K562 (cell line): ENCODE data around the gene DNAJC17. TPM values are rescaled to one million over a fixed set of nuclear protein-coding genes. Genes with fewer than 3 reads are reported as not detected.

ENCODE experiments used
- CCNT2 ChIP-seq: IDR thresholded peaks from 2 replicates; pipeline ENCODE4 v1.6.1; 2011; ENCODE audit warnings: borderline replicate concordance, low read depth, mild to moderate bottlenecking, moderate library complexity, mixed read lengths, low read length; ENCODE audit not compliant: insufficient read length; ENCODE audit errors: extremely low read depth
- COPS2 ChIP-seq: fragments of 450-650 bp; conservative IDR thresholded peaks from 2 replicates; pipeline ENCODE4 v1.6.1; 2016; ENCODE audit warnings: mild to moderate bottlenecking, moderate library complexity
- CSDE1 ChIP-seq, 2 experiments: fragments of 450-650 bp; IDR thresholded peaks; 2 replicates each; pipeline ENCODE4 v1.6.1; 2016; ENCODE audit warnings: mild to moderate bottlenecking in 1 of 2
- DACH1 ChIP-seq: fragments of 450-650 bp; IDR thresholded peaks from 2 replicates; pipeline ENCODE4 v1.6.1; 2018; ENCODE audit not compliant: partially characterized antibody
- FOXA3 ChIP-seq, 2 experiments: fragments of 450-650 bp in 1 of 2; sonication (generic) in 1 of 2; formaldehyde crosslinking; IDR thresholded peaks in 1 of 2; conservative IDR thresholded peaks in 1 of 2; 2 replicates each; pipeline versions ENCODE4 v1.4.0 to v1.8.0; 2020 to 2022; ENCODE audit warnings: mild to moderate bottlenecking in 2 of 2, missing genetic modification reagents in 1 of 2
- HDAC2 ChIP-seq: fragments of 450-650 bp; IDR thresholded peaks from 2 replicates; pipeline ENCODE4 v1.6.1; 2016; ENCODE audit warnings: mild to moderate bottlenecking
- HNRNPL ChIP-seq: fragments of 200-400 bp; formaldehyde crosslinking; IDR thresholded peaks from 2 replicates; pipeline ENCODE4 v1.6.1; 2017; ENCODE audit warnings: low read depth, mild to moderate bottlenecking, low read length
- MBD2 ChIP-seq: sonication (generic); IDR thresholded peaks from 2 replicates; pipeline ENCODE4 v1.6.1; 2016; ENCODE audit warnings: low read depth, borderline replicate concordance
- NBN ChIP-seq: fragments of 450-650 bp; IDR thresholded peaks from 2 replicates; pipeline ENCODE4 v1.6.1; 2016; ENCODE audit warnings: low read depth, mild to moderate bottlenecking
- PCBP1 ChIP-seq: fragments of 200-400 bp; formaldehyde crosslinking; IDR thresholded peaks from 2 replicates; pipeline ENCODE4 v1.6.1; 2018; ENCODE audit warnings: mild to moderate bottlenecking, low read depth, low read length; ENCODE audit not compliant: poor library complexity, severe bottlenecking
- PHB ChIP-seq: fragments of 250-450 bp; sonication (Bioruptor Pico); IDR thresholded peaks from 2 replicates; pipeline ENCODE4 v1.5.0; 2021
- POLR2B ChIP-seq: fragments of 450-650 bp; IDR thresholded peaks from 2 replicates; pipeline ENCODE4 v1.6.1; 2018; ENCODE audit warnings: low read depth; ENCODE audit not compliant: partially characterized antibody
- POLR2G ChIP-seq: fragments of 200-400 bp; formaldehyde crosslinking; IDR thresholded peaks from 2 replicates; pipeline ENCODE4 v1.6.1; 2017; ENCODE audit warnings: low read depth, mild to moderate bottlenecking, antibody characterized with exemption, low read length, moderate library complexity
- RBM25 ChIP-seq: fragments of 200-400 bp; formaldehyde crosslinking; IDR thresholded peaks from 2 replicates; pipeline ENCODE4 v1.6.1; 2018; ENCODE audit warnings: low read length, low read depth, moderate library complexity; ENCODE audit not compliant: severe bottlenecking
- RBM34 ChIP-seq: fragments of 200-400 bp; formaldehyde crosslinking; IDR thresholded peaks from 2 replicates; pipeline ENCODE4 v1.6.1; 2018; ENCODE audit warnings: low read length, borderline replicate concordance; ENCODE audit not compliant: insufficient read depth
- U2AF2 ChIP-seq: fragments of 200-400 bp; formaldehyde crosslinking; optimal IDR thresholded peaks from 2 replicates; pipeline ENCODE3; 2017; ENCODE audit warnings: low read depth, mild to moderate bottlenecking, low read length
- WHSC1 ChIP-seq: IDR thresholded peaks from one replicate; pipeline ENCODE4 v1.6.1; 2012; ENCODE audit warnings: low read length, control low read depth, inconsistent platforms
- YY1 ChIP-seq, 3 experiments: IDR thresholded peaks; 2 replicates each; pipeline ENCODE4 v1.6.1; 2011; ENCODE audit warnings: low read length in 2 of 3, mild to moderate bottlenecking in 2 of 3, moderate library complexity in 2 of 3, borderline replicate concordance in 1 of 3, control low read depth in 1 of 3, low read depth in 1 of 3; ENCODE audit not compliant: insufficient read depth in 3 of 3, insufficient replicate concordance in 2 of 3, control insufficient read depth in 1 of 3, insufficient read length in 1 of 3; ENCODE audit errors: extremely low read depth in 1 of 3
- ZSCAN32 ChIP-seq: fragments of 450-650 bp; formaldehyde crosslinking; IDR thresholded peaks from 2 replicates; pipeline ENCODE4 v1.4.0; 2020; ENCODE audit warnings: mild to moderate bottlenecking, moderate library complexity
- polyA plus RNA-seq, 8 experiments: library from polyadenylated mRNA; depleted of rRNA in 4 of 8; stranded (reverse) in 5 of 8; unstranded in 3 of 8; fragments of >200 nt; fragmentation: Nextera tagmentation in 2 of 8; fragmentation: Illumina TruSeq in 1 of 8; extraction: Ambion mirVana in 2 of 8; extraction: Trizol in 1 of 8; gene quantifications; 2 replicates each; pipeline versions ENCODE4 v1.2.1 to v1.2.3, GENCODE V29; 2011 to 2014; ENCODE audit warnings: inconsistent platforms in 1 of 8, missing spikeins in 1 of 8
- total RNA-seq, 7 experiments: library from RNA; depleted of rRNA in 6 of 7; stranded (reverse); fragments of >200 nt in 6 of 7; fragmentation: Illumina TruSeq in 2 of 7; extraction: Trizol in 2 of 7; gene quantifications; 2 replicates each; pipeline versions ENCODE4 v1.2.1 to v1.2.3, GENCODE V29; 2011 to 2021; ENCODE audit warnings: low replicate concordance in 1 of 7
- TF ChIP-seq, protein P1 (sequence below), 3 experiments: fragments of 200-800 bp in 1 of 3; fragments of 250-450 bp in 1 of 3; fragments of 450-650 bp in 1 of 3; sonication (Bioruptor Pico) in 1 of 3; sonication (Bioruptor generic) in 1 of 3; formaldehyde crosslinking in 1 of 3; IDR thresholded peaks; 2 replicates each; pipeline versions ENCODE4 v1.6.1 to v1.8.0; 2016 to 2022; ENCODE audit warnings: mild to moderate bottlenecking in 2 of 3, missing genetic modification characterization in 2 of 3, missing compliant biosample characterization in 1 of 3, moderate library complexity in 1 of 3
- TF ChIP-seq, protein P2 (sequence below), 2 experiments: fragments of 200-800 bp in 1 of 2; sonication (Bioruptor generic) in 1 of 2; sonication (generic) in 1 of 2; formaldehyde crosslinking in 1 of 2; IDR thresholded peaks in 1 of 2; conservative IDR thresholded peaks in 1 of 2; 2 replicates each; pipeline versions ENCODE4 v1.5.0 to v1.6.1; 2016 to 2020; ENCODE audit warnings: missing compliant biosample characterization in 1 of 2, missing genetic modification characterization in 1 of 2, missing genetic modification reagents in 1 of 2

Gene DNAJC17
- total and polyA plus RNA-seq, 9 of the 15 experiments (the other 6 are each of a cell fraction or from before 2014, with no cell fraction given) = 2.4 to 79.4 (median 44.2) TPM

DNA sequence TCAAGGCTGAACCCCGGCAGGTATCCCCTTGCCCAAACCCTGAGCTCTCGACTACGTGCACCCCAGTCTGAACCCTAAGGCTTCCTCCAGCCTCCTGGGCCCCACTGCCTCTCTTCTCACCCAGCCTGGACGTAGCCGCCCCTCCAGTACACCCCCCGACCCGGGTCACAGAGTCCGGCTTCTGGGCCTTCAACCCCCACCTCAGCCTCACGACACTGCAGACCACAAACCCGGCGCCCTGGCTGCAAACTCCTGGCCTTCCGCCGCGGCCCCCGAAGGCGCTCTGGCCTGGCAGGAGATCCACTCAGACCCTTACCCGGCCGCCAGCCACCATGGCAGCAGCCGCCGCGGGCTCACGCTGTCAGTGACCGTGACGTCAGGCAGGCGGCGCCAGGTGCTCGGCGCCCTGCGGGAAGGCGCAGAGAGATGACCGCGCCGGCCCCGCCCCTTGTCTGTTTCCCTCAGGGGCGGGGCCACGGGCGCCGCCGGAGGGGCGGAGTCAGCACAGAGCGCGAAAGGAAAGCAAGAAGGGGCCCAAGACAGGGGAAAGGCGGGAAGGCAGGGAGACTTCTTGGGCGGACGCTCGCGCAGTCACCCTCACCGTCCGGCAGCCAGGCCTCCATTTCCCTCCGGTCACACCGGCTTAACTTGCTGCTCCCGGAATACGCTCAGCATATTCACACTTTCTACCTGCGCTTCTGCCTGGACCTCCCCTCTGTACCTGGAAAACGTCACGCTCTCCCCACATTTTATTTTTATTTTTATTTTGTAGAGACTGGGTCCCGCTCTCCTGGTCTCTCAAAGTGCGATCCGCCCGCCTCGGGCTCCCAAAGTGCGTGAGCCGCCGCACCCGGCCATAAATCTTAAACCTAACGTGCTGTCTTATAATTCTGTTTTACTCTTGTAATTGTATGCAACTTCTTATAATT is 52.1 kb downstream of the DNAJC17 start, which contains the start of gene RMDN3 (continued):
- TF ChIP-seq, protein P1, sequence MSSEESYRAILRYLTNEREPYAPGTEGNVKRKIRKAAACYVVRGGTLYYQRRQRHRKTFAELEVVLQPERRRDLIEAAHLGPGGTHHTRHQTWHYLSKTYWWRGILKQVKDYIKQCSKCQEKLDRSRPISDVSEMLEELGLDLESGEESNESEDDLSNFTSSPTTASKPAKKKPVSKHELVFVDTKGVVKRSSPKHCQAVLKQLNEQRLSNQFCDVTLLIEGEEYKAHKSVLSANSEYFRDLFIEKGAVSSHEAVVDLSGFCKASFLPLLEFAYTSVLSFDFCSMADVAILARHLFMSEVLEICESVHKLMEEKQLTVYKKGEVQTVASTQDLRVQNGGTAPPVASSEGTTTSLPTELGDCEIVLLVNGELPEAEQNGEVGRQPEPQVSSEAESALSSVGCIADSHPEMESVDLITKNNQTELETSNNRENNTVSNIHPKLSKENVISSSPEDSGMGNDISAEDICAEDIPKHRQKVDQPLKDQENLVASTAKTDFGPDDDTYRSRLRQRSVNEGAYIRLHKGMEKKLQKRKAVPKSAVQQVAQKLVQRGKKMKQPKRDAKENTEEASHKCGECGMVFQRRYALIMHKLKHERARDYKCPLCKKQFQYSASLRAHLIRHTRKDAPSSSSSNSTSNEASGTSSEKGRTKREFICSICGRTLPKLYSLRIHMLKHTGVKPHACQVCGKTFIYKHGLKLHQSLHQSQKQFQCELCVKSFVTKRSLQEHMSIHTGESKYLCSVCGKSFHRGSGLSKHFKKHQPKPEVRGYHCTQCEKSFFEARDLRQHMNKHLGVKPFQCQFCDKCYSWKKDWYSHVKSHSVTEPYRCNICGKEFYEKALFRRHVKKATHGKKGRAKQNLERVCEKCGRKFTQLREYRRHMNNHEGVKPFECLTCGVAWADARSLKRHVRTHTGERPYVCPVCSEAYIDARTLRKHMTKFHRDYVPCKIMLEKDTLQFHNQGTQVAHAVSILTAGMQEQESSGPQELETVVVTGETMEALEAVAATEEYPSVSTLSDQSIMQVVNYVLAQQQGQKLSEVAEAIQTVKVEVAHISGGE (CRISPR knock-in tag; IDR thresholded peaks at IDR 0.05) = 0 out of 6 replicates have a peak, but pooled peaks of 1 of the 3 experiments have one; percentile 33
- TF ChIP-seq, protein P2, sequence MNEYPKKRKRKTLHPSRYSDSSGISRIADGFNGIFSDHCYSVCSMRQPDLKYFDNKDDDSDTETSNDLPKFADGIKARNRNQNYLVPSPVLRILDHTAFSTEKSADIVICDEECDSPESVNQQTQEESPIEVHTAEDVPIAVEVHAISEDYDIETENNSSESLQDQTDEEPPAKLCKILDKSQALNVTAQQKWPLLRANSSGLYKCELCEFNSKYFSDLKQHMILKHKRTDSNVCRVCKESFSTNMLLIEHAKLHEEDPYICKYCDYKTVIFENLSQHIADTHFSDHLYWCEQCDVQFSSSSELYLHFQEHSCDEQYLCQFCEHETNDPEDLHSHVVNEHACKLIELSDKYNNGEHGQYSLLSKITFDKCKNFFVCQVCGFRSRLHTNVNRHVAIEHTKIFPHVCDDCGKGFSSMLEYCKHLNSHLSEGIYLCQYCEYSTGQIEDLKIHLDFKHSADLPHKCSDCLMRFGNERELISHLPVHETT (CRISPR knock-in tag; conservative IDR thresholded peaks at IDR 0.05 in 1 of 2, IDR thresholded peaks at IDR 0.05 in 1 of 2) = no peak
- peak; percentile 7 for TF ChIP-seq DACH1
- peak; percentile 81 for TF ChIP-seq CCNT2
- peak; percentile 36 for TF ChIP-seq PCBP1
- peak; percentile 73; the same call in 1 of the 2 replicates for TF ChIP-seq MBD2
- TF ChIP-seq PHB (CRISPR knock-in tag) = peak; percentile 23; the same call in 1 of the 2 replicates
- peak in 1 of 2 experiments; percentile 62; a peak in 2 of 4 replicates for TF ChIP-seq CSDE1 (IDR thresholded peaks at IDR 0.05)
- 0 out of 4 replicates have a peak, but pooled peaks of 1 of the 2 experiments have one; percentile 37 for TF ChIP-seq FOXA3 (CRISPR knock-in tag; conservative IDR thresholded peaks at IDR 0.05 in 1 of 2, IDR thresholded peaks at IDR 0.05 in 1 of 2)
- TF ChIP-seq NBN = peak; percentile 81
- peak; percentile 84 for TF ChIP-seq POLR2B
- peak; percentile 95 for TF ChIP-seq POLR2G
- no peak for TF ChIP-seq COPS2
- TF ChIP-seq YY1 (IDR thresholded peaks at IDR 0.05; ENCODE audit: borderline replicate concordance in 1 of 3, control insufficient read depth in 1 of 3, extremely low read depth in 1 of 3, insufficient read depth in 3 of 3, insufficient read length in 1 of 3, insufficient replicate concordance in 2 of 3, low read depth in 1 of 3, low read length in 2 of 3) = peak in 2 of 3 experiments; percentile 80 to 86
- no peak for TF ChIP-seq RBM34
- TF ChIP-seq WHSC1 = no peak
- TF ChIP-seq HNRNPL = no peak
- no peak for TF ChIP-seq ZSCAN32 (CRISPR knock-in tag)
- TF ChIP-seq HDAC2 = 0 out of 2 replicates have a peak, but pooled peaks have one; percentile 36
- no peak for TF ChIP-seq RBM25
- no peak for TF ChIP-seq U2AF2
